ENCODE measurements around the gene HSD17B3. TPM values are rescaled to one million over a fixed set of nuclear protein-coding genes. Genes with fewer than 3 reads are reported as not detected.

HSD17B3 gene
- total and polyA plus RNA-seq, 2 experiments from 2014 or later: not detected

- H3K4me2 ChIP-seq: peak overlapping the region; percentile 67
- peaks cover 4% of the 10 kb centered on the region; the same call in 1 of the 2 replicates for H3K36me3 ChIP-seq (ENCODE audit: insufficient read depth)
- no peak overlapping the region for H3K27ac ChIP-seq (ENCODE audit: low read depth)
- TF ChIP-seq ZNF331 (CRISPR knock-in tag; IDR thresholded peaks at IDR 0.05; ENCODE audit: low read depth) (no peak), JUNB (IDR thresholded peaks at IDR 0.05; ENCODE audit: unreplicated experiment) (no peak)
- H3F3A ChIP-seq (replicated peaks; ENCODE audit: low read depth): no peaks in the 10 kb centered on the region
- H3K4me3 Mint-ChIP-seq: peak overlapping the region; percentile 41; the same call in 2 of the 3 replicates
- H3K79me2 ChIP-seq (replicated peaks; ENCODE audit: insufficient read depth): no peaks in the 10 kb centered on the region
- H3K27me3 ChIP-seq (ENCODE audit: insufficient read depth): no peaks in the 10 kb centered on the region
- peaks cover 20% of the 10 kb centered on the region for H3K36me3 Mint-ChIP-seq (ENCODE audit: low read depth)
- H3K9me2 ChIP-seq (ENCODE audit: insufficient read depth): no peaks in the 10 kb centered on the region; the same call in 1 of the 2 replicates
- H3K4me1 Mint-ChIP-seq: peaks cover 16% of the 10 kb centered on the region
- DNase-seq (ENCODE audit: low spot score) (peak; percentile 85), ATAC-seq (peak; percentile 100)
- no peak overlapping the region for H3K27ac Mint-ChIP-seq
- peaks cover 7% of the 10 kb centered on the region for H3K27me3 Mint-ChIP-seq (ENCODE audit: insufficient read depth, low read depth, poor library complexity)
- H4K20me1 ChIP-seq (replicated peaks; ENCODE audit: insufficient read depth): no peaks in the 10 kb centered on the region
- H2AFZ ChIP-seq: peak overlapping the region; percentile 24; the same call in 1 of the 2 replicates
- H3K4me1 ChIP-seq (ENCODE audit: insufficient read depth): peaks cover 18% of the 10 kb centered on the region
- peak overlapping the region; percentile 13; the same call in 1 of the 2 replicates for H3K4me3 ChIP-seq
- H3K9me3 Mint-ChIP-seq: peaks cover 23% of the 10 kb centered on the region
Observed at GRCh38 chr9:96186591-96187011, 115.4 kb downstream of the HSD17B3 start.

DNA sequence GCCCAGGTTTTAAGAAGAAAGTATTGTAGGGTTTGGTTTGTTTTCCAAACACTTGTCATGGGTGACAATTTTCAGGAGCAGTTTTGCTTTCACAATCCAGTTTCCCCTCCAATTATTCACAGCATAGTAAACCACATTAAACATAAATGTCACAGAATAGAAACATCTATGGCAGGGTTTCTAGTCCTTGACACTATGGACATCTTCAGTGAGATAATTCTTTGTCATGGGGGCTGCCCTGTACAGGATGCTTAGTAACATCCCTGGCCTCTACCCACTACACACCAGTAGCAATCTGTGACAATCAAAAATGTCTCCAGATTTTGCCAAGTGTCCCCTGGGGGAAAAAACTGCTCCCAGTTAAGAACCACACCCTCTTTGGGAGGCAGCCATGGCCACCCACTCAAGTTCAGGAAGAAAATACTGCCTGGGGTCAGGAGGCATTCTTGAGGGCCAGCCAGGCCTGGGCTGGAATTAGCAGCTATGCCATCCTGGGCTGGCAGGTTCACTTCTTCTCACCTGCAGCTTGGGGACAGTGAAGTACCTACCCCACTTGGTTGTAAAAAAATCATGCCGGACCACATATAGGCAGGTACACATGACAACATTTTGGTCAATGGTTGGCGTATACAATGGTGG, 116.3 kb downstream of the HSD17B3 start:
- Histone ChIP-seq H3K79me2 (replicated peaks; ENCODE audit: insufficient read depth) (no peaks in the 10 kb centered on the region), H4K20me1 (replicated peaks; ENCODE audit: insufficient read depth) (no peaks in the 10 kb centered on the region), H3K4me2 (0 out of 2 replicates have a peak overlapping the region, but pooled peaks have one; percentile 67), H3K27me3 (ENCODE audit: insufficient read depth) (no peaks in the 10 kb centered on the region), H3K27ac (ENCODE audit: low read depth) (no peak overlapping the region), H3F3A (replicated peaks; ENCODE audit: low read depth) (no peaks in the 10 kb centered on the region), H3K4me3 (no peak overlapping the region), H3K9me2 (ENCODE audit: insufficient read depth) (no peaks in the 10 kb centered on the region), H3K36me3 (ENCODE audit: insufficient read depth) (peaks cover 4% of the 10 kb centered on the region; the same call in 1 of the 2 replicates), H2AFZ (no peak overlapping the region), H3K4me1 (ENCODE audit: insufficient read depth) (peaks cover 18% of the 10 kb centered on the region)
- no peak for DNase-seq (ENCODE audit: low spot score)
- no peak for ATAC-seq
- peaks cover 13% of the 10 kb centered on the region for H3K36me3 Mint-ChIP-seq (ENCODE audit: low read depth)
- H3K27ac Mint-ChIP-seq: no peak overlapping the region
- H3K9me3 Mint-ChIP-seq: peaks cover 13% of the 10 kb centered on the region
- H3K4me3 Mint-ChIP-seq: no peak overlapping the region
- peaks cover 10% of the 10 kb centered on the region for H3K27me3 Mint-ChIP-seq (ENCODE audit: insufficient read depth, low read depth, poor library complexity)
- peaks cover 16% of the 10 kb centered on the region for H3K4me1 Mint-ChIP-seq
- TF ChIP-seq, protein P1, sequence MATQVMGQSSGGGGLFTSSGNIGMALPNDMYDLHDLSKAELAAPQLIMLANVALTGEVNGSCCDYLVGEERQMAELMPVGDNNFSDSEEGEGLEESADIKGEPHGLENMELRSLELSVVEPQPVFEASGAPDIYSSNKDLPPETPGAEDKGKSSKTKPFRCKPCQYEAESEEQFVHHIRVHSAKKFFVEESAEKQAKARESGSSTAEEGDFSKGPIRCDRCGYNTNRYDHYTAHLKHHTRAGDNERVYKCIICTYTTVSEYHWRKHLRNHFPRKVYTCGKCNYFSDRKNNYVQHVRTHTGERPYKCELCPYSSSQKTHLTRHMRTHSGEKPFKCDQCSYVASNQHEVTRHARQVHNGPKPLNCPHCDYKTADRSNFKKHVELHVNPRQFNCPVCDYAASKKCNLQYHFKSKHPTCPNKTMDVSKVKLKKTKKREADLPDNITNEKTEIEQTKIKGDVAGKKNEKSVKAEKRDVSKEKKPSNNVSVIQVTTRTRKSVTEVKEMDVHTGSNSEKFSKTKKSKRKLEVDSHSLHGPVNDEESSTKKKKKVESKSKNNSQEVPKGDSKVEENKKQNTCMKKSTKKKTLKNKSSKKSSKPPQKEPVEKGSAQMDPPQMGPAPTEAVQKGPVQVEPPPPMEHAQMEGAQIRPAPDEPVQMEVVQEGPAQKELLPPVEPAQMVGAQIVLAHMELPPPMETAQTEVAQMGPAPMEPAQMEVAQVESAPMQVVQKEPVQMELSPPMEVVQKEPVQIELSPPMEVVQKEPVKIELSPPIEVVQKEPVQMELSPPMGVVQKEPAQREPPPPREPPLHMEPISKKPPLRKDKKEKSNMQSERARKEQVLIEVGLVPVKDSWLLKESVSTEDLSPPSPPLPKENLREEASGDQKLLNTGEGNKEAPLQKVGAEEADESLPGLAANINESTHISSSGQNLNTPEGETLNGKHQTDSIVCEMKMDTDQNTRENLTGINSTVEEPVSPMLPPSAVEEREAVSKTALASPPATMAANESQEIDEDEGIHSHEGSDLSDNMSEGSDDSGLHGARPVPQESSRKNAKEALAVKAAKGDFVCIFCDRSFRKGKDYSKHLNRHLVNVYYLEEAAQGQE (IDR thresholded peaks at IDR 0.05; ENCODE audit: unreplicated experiment): no peak
- TF ChIP-seq EZH2phosphoT487 (IDR thresholded peaks at IDR 0.05; ENCODE audit: unreplicated experiment): no peak
- no peak for TF ChIP-seq STAT1 (IDR thresholded peaks at IDR 0.05; ENCODE audit: unreplicated experiment)
- no peak for TF ChIP-seq EZH2 (IDR thresholded peaks at IDR 0.05; ENCODE audit: low read depth, unreplicated experiment)
- no peak for TF ChIP-seq ZNF331 (CRISPR knock-in tag; IDR thresholded peaks at IDR 0.05; ENCODE audit: low read depth)
- TF ChIP-seq, protein P2, sequence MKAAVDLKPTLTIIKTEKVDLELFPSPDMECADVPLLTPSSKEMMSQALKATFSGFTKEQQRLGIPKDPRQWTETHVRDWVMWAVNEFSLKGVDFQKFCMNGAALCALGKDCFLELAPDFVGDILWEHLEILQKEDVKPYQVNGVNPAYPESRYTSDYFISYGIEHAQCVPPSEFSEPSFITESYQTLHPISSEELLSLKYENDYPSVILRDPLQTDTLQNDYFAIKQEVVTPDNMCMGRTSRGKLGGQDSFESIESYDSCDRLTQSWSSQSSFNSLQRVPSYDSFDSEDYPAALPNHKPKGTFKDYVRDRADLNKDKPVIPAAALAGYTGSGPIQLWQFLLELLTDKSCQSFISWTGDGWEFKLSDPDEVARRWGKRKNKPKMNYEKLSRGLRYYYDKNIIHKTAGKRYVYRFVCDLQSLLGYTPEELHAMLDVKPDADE (IDR thresholded peaks at IDR 0.05): no peak
- no peak for TF ChIP-seq CREB1 (CRISPR knock-in tag; IDR thresholded peaks at IDR 0.05; ENCODE audit: low read depth)
- TF ChIP-seq JUNB (IDR thresholded peaks at IDR 0.05; ENCODE audit: unreplicated experiment): no peak
- no peak for TF ChIP-seq POLR2AphosphoS5 (IDR thresholded peaks at IDR 0.05; ENCODE audit: low read depth)
- TF ChIP-seq, protein P3, sequence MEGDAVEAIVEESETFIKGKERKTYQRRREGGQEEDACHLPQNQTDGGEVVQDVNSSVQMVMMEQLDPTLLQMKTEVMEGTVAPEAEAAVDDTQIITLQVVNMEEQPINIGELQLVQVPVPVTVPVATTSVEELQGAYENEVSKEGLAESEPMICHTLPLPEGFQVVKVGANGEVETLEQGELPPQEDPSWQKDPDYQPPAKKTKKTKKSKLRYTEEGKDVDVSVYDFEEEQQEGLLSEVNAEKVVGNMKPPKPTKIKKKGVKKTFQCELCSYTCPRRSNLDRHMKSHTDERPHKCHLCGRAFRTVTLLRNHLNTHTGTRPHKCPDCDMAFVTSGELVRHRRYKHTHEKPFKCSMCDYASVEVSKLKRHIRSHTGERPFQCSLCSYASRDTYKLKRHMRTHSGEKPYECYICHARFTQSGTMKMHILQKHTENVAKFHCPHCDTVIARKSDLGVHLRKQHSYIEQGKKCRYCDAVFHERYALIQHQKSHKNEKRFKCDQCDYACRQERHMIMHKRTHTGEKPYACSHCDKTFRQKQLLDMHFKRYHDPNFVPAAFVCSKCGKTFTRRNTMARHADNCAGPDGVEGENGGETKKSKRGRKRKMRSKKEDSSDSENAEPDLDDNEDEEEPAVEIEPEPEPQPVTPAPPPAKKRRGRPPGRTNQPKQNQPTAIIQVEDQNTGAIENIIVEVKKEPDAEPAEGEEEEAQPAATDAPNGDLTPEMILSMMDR (conservative IDR thresholded peaks at IDR 0.05; ENCODE audit: low read depth in 2 of 2): no peak

Measured in GM23338 (cell line).